ENCODE measurements around the gene KLHL21.

- TF ChIP-seq JUND (IDR thresholded peaks at IDR 0.05) (no peak), CTCF (IDR thresholded peaks at IDR 0.05; ENCODE audit: low read depth, low read length, missing input control) (no peak), REST (IDR thresholded peaks at IDR 0.05) (no peak), YY1 (IDR thresholded peaks at IDR 0.05) (no peak), RAD21 (IDR thresholded peaks at IDR 0.05) (no peak), SP1 (IDR thresholded peaks at IDR 0.05) (no peak), TAF1 (conservative IDR thresholded peaks at IDR 0.05) (no peak), EGR1 (IDR thresholded peaks at IDR 0.05; ENCODE audit: low read depth in 2 of 2) (no peak), GABPA (IDR thresholded peaks at IDR 0.05 in 1 of 2, conservative IDR thresholded peaks at IDR 0.05 in 1 of 2) (no peak)
- TF ChIP-seq, protein P1, sequence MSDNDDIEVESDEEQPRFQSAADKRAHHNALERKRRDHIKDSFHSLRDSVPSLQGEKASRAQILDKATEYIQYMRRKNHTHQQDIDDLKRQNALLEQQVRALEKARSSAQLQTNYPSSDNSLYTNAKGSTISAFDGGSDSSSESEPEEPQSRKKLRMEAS (IDR thresholded peaks at IDR 0.05), result no peak
Observed at GRCh38 chr1:6619045-6619444, 16.4 kb upstream of the KLHL21 start.
